HEK293T (cell line): ENCODE data around the gene SLC22A14.

Experiments
- CTCF ChIA-PET: fragments of 350-600 bp; formaldehyde crosslinking; extraction: SDS; loops from one replicate; lab custom pipeline; 2021; ENCODE audit warnings: antibody characterized with exemption, inconsistent platforms; lab: Yijun Ruan, JAX
- POLR2A ChIA-PET: fragments of 350-600 bp; formaldehyde crosslinking; extraction: SDS; loops from one replicate; lab custom pipeline; 2020; ENCODE audit warnings: antibody characterized with exemption, inconsistent platforms; lab: Yijun Ruan, JAX
- DNase-seq: peaks from one replicate; pipeline ENCODE4 v3.0.0; 2012; ENCODE audit warnings: mixed read lengths; ENCODE audit errors: extremely low spot score
- ARNT ChIP-seq: fragments of 450-650 bp; IDR thresholded peaks from 2 replicates; pipeline ENCODE4 v1.6.1; 2017; ENCODE audit warnings: mild to moderate bottlenecking
- BHLHE40 ChIP-seq: fragments of 450-650 bp; IDR thresholded peaks from 2 replicates; pipeline ENCODE4 v1.6.1; 2016; ENCODE audit warnings: mild to moderate bottlenecking, moderate library complexity, borderline replicate concordance
- CTBP1 ChIP-seq: fragments of 450-650 bp; IDR thresholded peaks from 2 replicates; pipeline ENCODE4 v1.6.1; 2016; ENCODE audit warnings: borderline replicate concordance
- ELF4 ChIP-seq: fragments of 450-650 bp; IDR thresholded peaks from 2 replicates; pipeline ENCODE4 v1.6.1; 2017; ENCODE audit warnings: antibody characterized with exemption
- FOXA1 ChIP-seq: fragments of 450-650 bp; IDR thresholded peaks from 2 replicates; pipeline ENCODE4 v1.6.1; 2016; ENCODE audit warnings: mild to moderate bottlenecking
- FOXK2 ChIP-seq: fragments of 450-650 bp; IDR thresholded peaks from 2 replicates; pipeline ENCODE4 v1.6.1; 2016; ENCODE audit warnings: mild to moderate bottlenecking
- FOXM1 ChIP-seq: fragments of 450-650 bp; IDR thresholded peaks from 2 replicates; pipeline ENCODE4 v1.6.1; 2017; ENCODE audit warnings: mild to moderate bottlenecking, borderline replicate concordance
- HDGF ChIP-seq: fragments of 450-650 bp; IDR thresholded peaks from 2 replicates; pipeline ENCODE4 v1.6.1; 2017; ENCODE audit warnings: antibody characterized with exemption, borderline replicate concordance
- L3MBTL2 ChIP-seq: fragments of 450-650 bp; conservative IDR thresholded peaks from 2 replicates; pipeline ENCODE4 v1.6.1; 2016; ENCODE audit warnings: mild to moderate bottlenecking
- LEF1 ChIP-seq: fragments of 450-650 bp; IDR thresholded peaks from 2 replicates; pipeline ENCODE4 v1.6.1; 2017; ENCODE audit warnings: mild to moderate bottlenecking, borderline replicate concordance
- NFRKB ChIP-seq: fragments of 450-650 bp; IDR thresholded peaks from 2 replicates; pipeline ENCODE4 v1.6.1; 2016; ENCODE audit warnings: mild to moderate bottlenecking, moderate library complexity
- SP1 ChIP-seq: fragments of 450-650 bp; IDR thresholded peaks from 2 replicates; pipeline ENCODE4 v1.6.1; 2017
- SUZ12 ChIP-seq: fragments of 450-650 bp; IDR thresholded peaks from 2 replicates; pipeline ENCODE4 v1.6.1; 2016; ENCODE audit warnings: mild to moderate bottlenecking
- TARDBP ChIP-seq: fragments of 450-650 bp; IDR thresholded peaks from 2 replicates; pipeline ENCODE4 v1.6.1; 2016
- ZNF384 ChIP-seq: fragments of 450-650 bp; IDR thresholded peaks from 2 replicates; pipeline ENCODE4 v1.6.1; 2016
- TF ChIP-seq, protein P1 (sequence below): fragments of 450-650 bp; IDR thresholded peaks from 2 replicates; pipeline ENCODE4 v1.6.1; 2016

The SLC22A14 gene

DNA sequence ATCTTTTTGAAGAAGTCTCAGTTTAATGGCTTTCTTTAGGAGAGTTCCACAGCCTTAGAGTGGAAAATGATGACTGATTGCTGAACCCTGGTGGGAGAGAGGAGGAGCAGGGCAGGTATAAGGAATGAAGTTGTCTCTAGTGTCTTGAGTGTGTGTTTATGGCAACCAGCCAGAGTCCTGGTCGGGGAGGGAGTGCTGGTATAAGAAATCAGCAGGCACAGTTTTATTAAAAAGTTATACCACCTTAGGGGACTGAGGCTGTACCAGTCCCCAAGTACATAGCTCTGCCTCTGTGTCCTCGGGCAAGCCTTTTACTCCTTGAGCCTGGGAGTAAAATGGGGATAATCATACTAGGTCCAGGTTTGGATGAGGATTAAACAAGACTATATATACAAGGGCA is 29.8 kb downstream of the SLC22A14 start:
- ChIA-PET CTCF (interaction anchor here (0.5 kb wide), 1 partner anchor 35 kb away, joined by 3 read pairs; the partner anchor contains the start of gene XYLB), POLR2A (no interaction called here)
- no peak for DNase-seq
- TF ChIP-seq, protein P1, sequence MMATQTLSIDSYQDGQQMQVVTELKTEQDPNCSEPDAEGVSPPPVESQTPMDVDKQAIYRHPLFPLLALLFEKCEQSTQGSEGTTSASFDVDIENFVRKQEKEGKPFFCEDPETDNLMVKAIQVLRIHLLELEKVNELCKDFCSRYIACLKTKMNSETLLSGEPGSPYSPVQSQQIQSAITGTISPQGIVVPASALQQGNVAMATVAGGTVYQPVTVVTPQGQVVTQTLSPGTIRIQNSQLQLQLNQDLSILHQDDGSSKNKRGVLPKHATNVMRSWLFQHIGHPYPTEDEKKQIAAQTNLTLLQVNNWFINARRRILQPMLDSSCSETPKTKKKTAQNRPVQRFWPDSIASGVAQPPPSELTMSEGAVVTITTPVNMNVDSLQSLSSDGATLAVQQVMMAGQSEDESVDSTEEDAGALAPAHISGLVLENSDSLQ, result no peak
- TF ChIP-seq L3MBTL2, result no peak
- TF ChIP-seq ELF4, result no peak
- no peak for TF ChIP-seq FOXK2
- TF ChIP-seq HDGF, result no peak
- no peak for TF ChIP-seq SUZ12
- no peak for TF ChIP-seq FOXM1

DNA sequence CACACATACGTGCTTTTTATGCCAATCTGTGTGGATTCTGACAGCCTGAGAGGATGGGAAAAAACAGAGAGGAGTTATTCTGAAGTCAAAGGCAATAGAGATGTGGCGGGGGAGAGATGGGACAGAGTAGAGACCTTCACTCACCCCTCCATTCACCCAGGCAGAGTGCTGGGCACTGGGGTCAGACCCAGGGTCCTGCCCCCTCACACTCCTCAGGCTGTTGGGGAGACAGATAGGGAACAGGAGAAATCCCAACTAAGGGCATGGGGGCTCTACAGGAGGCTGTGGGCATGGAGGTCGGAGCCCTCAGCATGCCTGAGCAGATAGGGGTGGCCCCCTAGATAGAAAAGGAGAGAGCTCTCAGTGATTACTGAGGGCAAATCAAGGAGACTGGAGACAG is 30.3 kb downstream of the SLC22A14 start:
- no peak for TF ChIP-seq CTBP1
- TF ChIP-seq ZNF384, result no peak
- TF ChIP-seq LEF1, result no peak
- TF ChIP-seq NFRKB, result no peak
- TF ChIP-seq FOXA1, result no peak
- no peak for TF ChIP-seq ELF4
- no peak for TF ChIP-seq FOXK2
- TF ChIP-seq BHLHE40, result no peak
- TF ChIP-seq L3MBTL2, result no peak
- TF ChIP-seq HDGF, result no peak
- TF ChIP-seq SUZ12, result no peak
- TF ChIP-seq FOXM1, result no peak
- TF ChIP-seq SP1, result no peak
- TF ChIP-seq, protein P1, result no peak
- no peak for TF ChIP-seq TARDBP
- TF ChIP-seq ARNT, result no peak
- no peak for DNase-seq
- ChIA-PET POLR2A (no interaction called here), CTCF (interaction anchor here (0.5 kb wide), 1 partner anchor 34 kb away, joined by 3 read pairs; the partner anchor contains the start of gene XYLB)

DNA sequence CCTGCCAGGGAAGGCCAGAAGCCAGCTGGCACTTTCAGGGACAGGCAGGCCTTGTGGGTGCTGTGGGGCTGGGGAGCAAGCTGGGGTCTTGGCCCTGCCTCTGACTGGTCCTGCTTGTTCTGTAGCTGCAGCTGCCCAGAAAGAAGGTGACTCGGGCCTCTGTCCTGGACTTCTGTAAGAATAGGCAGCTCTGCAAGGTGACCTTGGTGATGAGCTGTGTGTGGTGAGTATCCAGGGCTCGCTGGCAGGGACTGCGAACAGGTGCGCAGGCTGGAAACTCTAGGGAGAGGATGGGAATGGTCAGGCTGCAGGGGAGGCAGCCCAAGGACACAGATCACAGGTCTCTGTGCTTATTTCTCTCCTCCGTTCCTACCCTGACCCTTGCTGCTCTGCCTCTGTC is 31.2 kb downstream of the SLC22A14 start:
- ChIA-PET CTCF (no interaction called here), POLR2A (no interaction called here)
- TF ChIP-seq FOXA1, result no peak
- TF ChIP-seq L3MBTL2, result no peak
- TF ChIP-seq FOXM1, result no peak
- no peak for TF ChIP-seq FOXK2
- no peak for TF ChIP-seq SP1
- TF ChIP-seq LEF1, result no peak
- no peak for DNase-seq

DNA sequence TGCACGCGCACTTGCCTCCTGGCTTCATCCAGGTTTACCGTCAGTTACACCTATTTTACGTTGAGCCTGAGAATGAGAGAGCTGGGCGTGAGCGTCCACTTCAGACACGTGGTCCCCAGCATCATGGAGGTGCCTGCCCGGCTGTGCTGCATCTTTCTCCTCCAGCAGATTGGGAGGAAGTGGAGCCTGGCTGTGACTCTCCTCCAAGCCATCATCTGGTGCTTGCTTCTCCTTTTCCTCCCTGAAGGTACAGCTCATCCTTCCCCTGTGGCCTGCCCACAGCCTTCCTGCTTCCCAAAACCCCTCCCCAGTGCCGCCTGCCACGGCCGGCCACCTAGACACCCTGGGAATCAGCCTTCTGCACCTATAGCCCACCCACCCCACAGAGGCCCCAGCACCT is 31.6 kb downstream of the SLC22A14 start:
- TF ChIP-seq FOXA1 (no peak), FOXM1 (no peak), FOXK2 (no peak), LEF1 (no peak), TARDBP (no peak), ELF4 (no peak), SUZ12 (no peak), BHLHE40 (no peak), ZNF384 (no peak), NFRKB (no peak), HDGF (no peak), SP1 (no peak), CTBP1 (no peak), ARNT (no peak), L3MBTL2 (no peak)
- TF ChIP-seq, protein P1, result no peak
- ChIA-PET POLR2A (no interaction called here), CTCF (no interaction called here)
- DNase-seq, result no peak

DNA sequence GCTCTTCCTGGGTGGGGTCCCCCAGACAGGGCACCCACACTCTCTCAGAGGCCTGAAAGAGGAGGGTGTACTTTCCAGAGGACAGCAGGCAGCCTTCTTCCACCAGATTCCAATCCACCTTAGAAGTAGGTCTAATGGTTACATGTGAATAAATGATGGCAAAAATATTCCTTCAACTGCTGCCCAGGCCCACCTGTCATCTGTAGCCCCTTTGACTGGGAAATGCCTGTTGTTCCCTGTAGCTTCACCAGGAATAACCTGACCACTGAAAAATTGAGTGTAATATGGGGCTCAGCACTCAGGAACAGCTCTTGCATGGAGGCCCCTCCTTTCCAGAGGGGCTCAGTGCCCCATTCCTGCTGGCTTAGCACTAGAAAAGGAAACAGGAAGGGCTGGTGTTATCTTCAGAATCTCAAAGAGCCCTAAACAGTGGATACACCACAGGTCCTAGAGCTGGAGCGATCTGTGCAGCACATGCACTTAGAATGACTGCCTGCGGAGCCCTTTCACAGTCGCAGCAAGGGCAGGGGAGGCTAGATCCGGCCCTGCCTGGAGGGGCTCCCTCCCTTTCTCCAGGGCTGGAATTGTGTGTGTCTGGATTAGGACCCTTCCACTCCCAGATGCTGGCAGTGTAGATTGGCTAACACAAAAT is 32.1 kb downstream of the SLC22A14 start:
- ChIA-PET POLR2A (no interaction called here), CTCF (no interaction called here)
- DNase-seq, result no peak
- TF ChIP-seq LEF1, result no peak

DNA sequence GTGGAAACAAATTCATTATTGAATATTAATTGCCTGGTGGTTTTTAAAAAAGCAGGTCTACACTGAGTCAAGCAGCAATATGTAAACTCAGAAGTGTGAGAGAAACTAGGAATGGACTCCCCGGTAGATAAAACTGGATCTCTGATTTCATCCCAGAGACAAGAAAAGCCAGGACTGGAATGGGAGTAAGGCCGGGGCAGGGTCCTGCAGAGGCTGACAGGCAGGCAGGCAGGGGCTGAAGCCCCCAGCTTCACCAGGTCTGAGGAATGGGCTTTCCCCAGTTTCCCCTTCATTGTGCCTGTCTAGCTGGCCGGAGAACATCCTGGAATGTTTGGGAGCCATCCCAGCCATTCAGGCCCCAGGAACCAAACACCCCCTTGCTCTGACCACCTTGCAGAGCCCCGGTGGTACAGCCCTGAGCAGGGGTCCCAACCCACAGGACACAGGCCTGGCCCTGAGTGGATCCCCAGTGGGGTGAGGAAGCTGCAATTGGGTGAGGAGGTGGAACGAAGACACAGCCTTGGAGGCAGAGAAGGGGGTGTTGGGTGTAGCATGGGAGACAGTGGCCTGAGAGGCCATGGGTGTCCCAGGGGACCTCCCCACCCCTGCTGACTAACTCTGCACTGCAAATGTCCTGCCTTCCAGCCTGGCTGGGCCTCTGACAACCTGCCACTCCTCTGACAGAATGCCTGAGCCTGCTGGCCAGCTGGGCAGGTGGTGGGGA is 32.8 kb downstream of the SLC22A14 start:
- no peak for TF ChIP-seq SP1
- TF ChIP-seq, protein P1, result no peak
- TF ChIP-seq FOXK2, result no peak
- TF ChIP-seq NFRKB, result no peak
- TF ChIP-seq ELF4, result no peak
- no peak for TF ChIP-seq BHLHE40
- TF ChIP-seq L3MBTL2, result no peak
- no peak for TF ChIP-seq FOXA1
- no peak for TF ChIP-seq ARNT
- TF ChIP-seq ZNF384, result no peak
- TF ChIP-seq CTBP1, result no peak
- no peak for TF ChIP-seq SUZ12
- no peak for TF ChIP-seq FOXM1
- TF ChIP-seq LEF1, result no peak
- no peak for TF ChIP-seq TARDBP
- TF ChIP-seq HDGF, result no peak
- POLR2A ChIA-PET, result no interaction called here
- no peak for DNase-seq
- CTCF ChIA-PET, result no interaction called here
